Endothelial cell of umbilical vein (primary cell): ENCODE data around the gene PTPRF. TPM values are rescaled to one million over a fixed set of nuclear protein-coding genes. Genes with fewer than 3 reads are reported as not detected.

Source experiments
- BruUV-seq: library from RNA; stranded (reverse); fragments of 400-500 nt; replicated peaks from 2 replicates; lab custom pipeline; 2021; lab: Mats Ljungman, UMichigan
- CTCF ChIA-PET: fragments of 300-600, 350-600 bp; sonication (Branson Sonifier 250); formaldehyde crosslinking; loops from one replicate; lab custom pipeline; 2021; ENCODE audit warnings: antibody characterized with exemption, inconsistent platforms; lab: Charles Lee
- POLR2A ChIA-PET: fragments of 300-600, 350-600 bp; sonication (Branson Sonifier 250); formaldehyde crosslinking; loops from one replicate; lab custom pipeline; 2021; ENCODE audit warnings: antibody characterized with exemption, inconsistent platforms; lab: Charles Lee
- DNase-seq: peaks from one replicate; pipeline ENCODE4 v3.0.0-alpha.2; 2011; ENCODE audit warnings: low read depth, low spot score
- FAIRE-seq: peaks from 2 replicates; lab custom pipeline; 2011; peaks lifted over from hg19 to GRCh38; lab: Jason Lieb, UNC
- H2AFZ ChIP-seq: 2 replicates; pipeline ENCODE4 v1.6.0; 2012; ENCODE audit warnings: low read depth, low read length, control low read depth, inconsistent platforms
- H3K27ac ChIP-seq: 2 replicates; pipeline ENCODE4 v1.5.1; 2011; ENCODE audit warnings: low read depth, mild to moderate bottlenecking, control low read depth, low read length, moderate library complexity; ENCODE audit not compliant: insufficient read depth
- H3K27me3 ChIP-seq, 2 experiments: 2 replicates each; pipeline versions ENCODE4 v1.6.0 to v1.6.1; 2011; ENCODE audit warnings: low read length in 2 of 2, mixed read lengths in 1 of 2; ENCODE audit not compliant: control insufficient read depth in 2 of 2, insufficient read depth in 2 of 2
- H3K36me3 ChIP-seq, 2 experiments: 2 replicates in 1 of 2; 3 replicates in 1 of 2; pipeline ENCODE4 v1.5.1; 2011; ENCODE audit warnings: low read length in 2 of 2, mild to moderate bottlenecking in 1 of 2, moderate library complexity in 1 of 2; ENCODE audit not compliant: control insufficient read depth in 2 of 2, insufficient read depth in 2 of 2; ENCODE audit errors: extremely low read depth in 1 of 2
- H3K4me1 ChIP-seq: 3 replicates; pipeline ENCODE4 v1.5.1; 2011; ENCODE audit warnings: mild to moderate bottlenecking, low read length; ENCODE audit not compliant: control insufficient read depth, insufficient read depth; ENCODE audit errors: extremely low read depth
- H3K4me2 ChIP-seq: 2 replicates; pipeline ENCODE4 v1.6.1; 2011; ENCODE audit warnings: low read length, control low read depth, mixed read lengths; ENCODE audit not compliant: insufficient read depth
- H3K4me3 ChIP-seq, 3 experiments: fragments of 200-600 bp in 1 of 3; sonication (generic), shearing (Covaris generic) in 1 of 3; replicated peaks in 1 of 3; 2 replicates each; pipeline ENCODE4 v1.5.1; 2011 to 2016; ENCODE audit warnings: control low read depth in 3 of 3, low read length in 3 of 3, mild to moderate bottlenecking in 2 of 3, inconsistent platforms in 1 of 3, low read depth in 1 of 3, moderate library complexity in 1 of 3; ENCODE audit not compliant: insufficient read depth in 1 of 3
- H3K79me2 ChIP-seq: 2 replicates; pipeline ENCODE4 v1.6.0; 2012; ENCODE audit warnings: low read length, inconsistent platforms; ENCODE audit not compliant: control insufficient read depth, insufficient read depth
- H3K9ac ChIP-seq: replicated peaks from 2 replicates; pipeline ENCODE3; 2011; ENCODE audit warnings: low read length, control low read depth; ENCODE audit not compliant: insufficient read depth; ENCODE audit errors: extremely low read depth
- H3K9me1 ChIP-seq: replicated peaks from 3 replicates; pipeline ENCODE4 v1.6.0; 2011; ENCODE audit warnings: mild to moderate bottlenecking, low read length; ENCODE audit not compliant: control insufficient read depth, insufficient read depth; ENCODE audit errors: extremely low read depth
- H3K9me3 ChIP-seq: replicated peaks from 2 replicates; pipeline ENCODE4 v1.5.1; 2012; ENCODE audit warnings: low read length, inconsistent platforms; ENCODE audit not compliant: control insufficient read depth, insufficient read depth
- H4K20me1 ChIP-seq: replicated peaks from 2 replicates; pipeline ENCODE3; 2011; ENCODE audit warnings: mild to moderate bottlenecking, low read length; ENCODE audit not compliant: control insufficient read depth, insufficient read depth; ENCODE audit errors: extremely low read depth
- CTCF ChIP-seq, 2 donors: IDR thresholded peaks; 1 replicate in 1 of 2; 2 replicates in 1 of 2; pipeline ENCODE4 v1.5.1; 2011; ENCODE audit warnings: low read length in 2 of 2, mild to moderate bottlenecking in 2 of 2, moderate library complexity in 2 of 2, control low read depth in 1 of 2, inconsistent platforms in 1 of 2, low read depth in 1 of 2; ENCODE audit not compliant: insufficient read depth in 1 of 2; ENCODE audit errors: extremely low read depth in 1 of 2
- EZH2 ChIP-seq: IDR thresholded peaks from 2 replicates; pipeline ENCODE4 v1.6.1; 2012; ENCODE audit warnings: borderline replicate concordance, low read depth, mild to moderate bottlenecking, moderate library complexity, low read length, inconsistent platforms; ENCODE audit not compliant: severe bottlenecking
- FOS ChIP-seq: IDR thresholded peaks from 2 replicates; pipeline ENCODE4 v1.6.1; 2011; ENCODE audit warnings: mild to moderate bottlenecking, low read length, moderate library complexity, borderline replicate concordance; ENCODE audit not compliant: insufficient read depth
- GATA2 ChIP-seq: IDR thresholded peaks from 2 replicates; pipeline ENCODE4 v1.7.0; 2011; ENCODE audit warnings: low read depth, mild to moderate bottlenecking, moderate library complexity, mixed read lengths, low read length; ENCODE audit not compliant: insufficient read length, insufficient read depth
- JUN ChIP-seq: IDR thresholded peaks from 2 replicates; pipeline ENCODE4 v1.6.1; 2011; ENCODE audit warnings: borderline replicate concordance, low read depth; ENCODE audit not compliant: insufficient read length, insufficient read depth
- MAX ChIP-seq: IDR thresholded peaks from 2 replicates; pipeline ENCODE4 v1.6.1; 2011; ENCODE audit not compliant: insufficient read depth, insufficient read length
- MYC ChIP-seq: IDR thresholded peaks from one replicate; pipeline ENCODE4 v1.6.1; 2011; ENCODE audit warnings: mild to moderate bottlenecking, low read depth, low read length
- POLR2A ChIP-seq: IDR thresholded peaks from 2 replicates; pipeline ENCODE4 v1.6.1; 2012; ENCODE audit warnings: low read depth, mild to moderate bottlenecking, control low read depth, low read length
- POLR2AphosphoS5 ChIP-seq: IDR thresholded peaks from 2 replicates; pipeline ENCODE4 v1.6.1; 2012; ENCODE audit warnings: low read depth, mild to moderate bottlenecking, control low read depth, low read length, moderate library complexity; ENCODE audit not compliant: insufficient read depth
- dilution Hi-C: fragments of 300-500 bp; cut with MboI; formaldehyde crosslinking; loops from one replicate; pipeline ENCODE4 v1.15.0; 2019; ENCODE audit warnings: low sequenced_read_pairs; ENCODE audit not compliant: extremely low pct_ligation_motif_present
- intact Hi-C: fragments of 100-400 bp; cut with micrococcal nuclease; formaldehyde crosslinking; loops from one replicate; pipeline ENCODE4 v1.10.0; 2022
- polyA plus RNA-seq, 4 experiments: library from polyadenylated mRNA; depleted of rRNA in 3 of 4; stranded (reverse) in 3 of 4; unstranded in 1 of 4; fragments of >200 nt; gene quantifications; 2 replicates each; pipeline versions ENCODE4 v1.2.1 to v1.2.3, GENCODE V29; 2011 to 2012; ENCODE audit warnings: missing spikeins in 1 of 4
- total RNA-seq: library from RNA; stranded (reverse); gene quantifications from 2 replicates; pipeline ENCODE4 v1.2.3, GENCODE V29; 2021

The PTPRF gene
- total and polyA plus RNA-seq, 2 donors (not counting 3 experiments of a cell fraction or from before 2014, with no cell fraction given), result 217 to 338 TPM

GRCh38 chr1:43605766-43606165, 75.1 kb downstream of the PTPRF start:
- H3K36me3 ChIP-seq, result peaks cover 5 to 78% of the 10 kb centered on the region in 2 experiments

More at GRCh38 chr1:43605766-43606165, 75.1 kb downstream of the PTPRF start:
- dilution Hi-C loops (no loop called here), intact Hi-C loops (no loop called here)
- no TSS peak for BruUV-seq
- POLR2A ChIA-PET, result no interaction called here
- no peak for DNase-seq
- no peak overlapping the region for H3K9ac ChIP-seq
- H3K4me3 ChIP-seq, result no peak overlapping the region
- FAIRE-seq, result no peak
- no peaks in the 10 kb centered on the region for H3K9me1 ChIP-seq
- no peaks in the 10 kb centered on the region for H3K79me2 ChIP-seq
- CTCF ChIA-PET, result no interaction called here
- H3K4me1 ChIP-seq, result no peaks in the 10 kb centered on the region
- no peak overlapping the region for H3K4me2 ChIP-seq
- no peak overlapping the region for H2AFZ ChIP-seq
- no peaks in the 10 kb centered on the region for H3K27me3 ChIP-seq
- H4K20me1 ChIP-seq, result no peaks in the 10 kb centered on the region
- H3K9me3 ChIP-seq, result no peaks in the 10 kb centered on the region
- no peak overlapping the region for H3K27ac ChIP-seq
- TF ChIP-seq MAX (no peak), MYC (no peak), CTCF (IDR thresholded peaks at IDR 0.05; ENCODE audit: extremely low read depth in 1 of 2, insufficient read depth in 1 of 2, low read depth in 1 of 2, low read length in 2 of 2) (no peak), FOS (no peak), EZH2 (no peak), JUN (no peak), POLR2AphosphoS5 (no peak), GATA2 (no peak), POLR2A (no peak)
